Hepatocyte (in vitro differentiated cells): Measurements from ENCODE around the gene IRF2BP1.

Experiments used
- CTCF ChIP-seq: fragments of 200-600 bp; sonication (generic); IDR thresholded peaks from 2 replicates; pipeline ENCODE4 v1.5.1; 2016; ENCODE audit warnings: antibody characterized with exemption, mild to moderate bottlenecking; ENCODE audit not compliant: poor library complexity
- EZH2 ChIP-seq: fragments of 200-600 bp; sonication (generic); IDR thresholded peaks from 2 replicates; pipeline ENCODE4 v1.6.1; 2016; ENCODE audit warnings: antibody characterized with exemption, mild to moderate bottlenecking, borderline replicate concordance
- EZH2phosphoT487 ChIP-seq: fragments of 200-600 bp; sonication (generic); IDR thresholded peaks from one replicate; pipeline ENCODE4 v1.6.1; 2018; ENCODE audit warnings: antibody characterized with exemption, mild to moderate bottlenecking, low read depth, moderate library complexity; ENCODE audit not compliant: unreplicated experiment, severe bottlenecking

DNA sequence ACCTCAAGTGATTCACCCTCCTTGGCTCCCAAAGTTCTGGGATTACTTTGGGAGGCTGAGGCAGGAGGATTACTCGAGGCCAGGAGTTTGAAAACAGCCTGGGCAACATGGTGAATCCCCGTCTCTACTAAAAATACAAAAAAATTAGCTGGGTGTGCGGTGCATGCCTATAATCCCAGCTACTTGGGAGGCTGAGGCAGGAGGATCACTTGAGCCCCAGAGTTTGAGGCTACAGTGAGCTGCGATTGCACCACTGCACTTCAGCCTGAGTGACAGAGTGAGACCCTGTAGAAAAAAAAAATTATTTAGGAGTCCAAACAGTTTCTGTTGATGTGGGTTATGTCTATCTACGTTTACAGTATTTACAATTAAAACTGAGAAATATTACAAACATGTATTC, 15.1 kb downstream of the IRF2BP1 start:
- TF ChIP-seq CTCF (no peak), EZH2 (no peak), EZH2phosphoT487 (no peak)
